HG03025 (cell line): ENCODE results near the gene PRAMEF13.
"Not testable (repeated sequence)": the region's sequence is repeated elsewhere in the genome, so short reads cannot be mapped to it uniquely, and the experiment has no call there.

Source experiments
- ATAC-seq: cut with Tn5 transposase; IDR thresholded peaks from one replicate; pipeline ENCODE4 v1.9.1; 2021; ENCODE audit warnings: mild to moderate bottlenecking, moderate library complexity; ENCODE audit not compliant: unreplicated experiment, low FRiP score

The PRAMEF13 gene

GRCh38 chr1:13201309-13201708 is at the start of gene PRAMEF13:
PRAMEF13 (minus strand) TSS chr1:13201409; CDS start chr1:13199589, 1,820 bp downstream.
- ATAC-seq, result not testable (repeated sequence)

GRCh38 chr1:13247122-13247521 is 45.9 kb upstream of the PRAMEF13 start:
- ATAC-seq, result not testable (repeated sequence)

GRCh38 chr1:13246554-13246871 is 45.3 kb upstream of the PRAMEF13 start:
- not testable (repeated sequence) for ATAC-seq

- ATAC-seq, result not testable (repeated sequence)
Observed at GRCh38 chr1:13245841-13246553, 44.8 kb upstream of the PRAMEF13 start.

- ATAC-seq, result not testable (repeated sequence)
Observed at GRCh38 chr1:13243536-13244263, 42.5 kb upstream of the PRAMEF13 start.

- not testable (repeated sequence) for ATAC-seq
Observed at GRCh38 chr1:13239633-13240032, 38.4 kb upstream of the PRAMEF13 start.

GRCh38 chr1:13237572-13237971 is 36.4 kb upstream of the PRAMEF13 start:
- ATAC-seq, result not testable (repeated sequence)

GRCh38 chr1:13234057-13234456 is 32.8 kb upstream of the PRAMEF13 start:
- ATAC-seq, result not testable (repeated sequence)

GRCh38 chr1:13232056-13232455 is 30.8 kb upstream of the PRAMEF13 start:
- not testable (repeated sequence) for ATAC-seq

GRCh38 chr1:13231061-13231750 is 30.0 kb upstream of the PRAMEF13 start:
- not testable (repeated sequence) for ATAC-seq

GRCh38 chr1:13230601-13231000 is 29.4 kb upstream of the PRAMEF13 start:
- not testable (repeated sequence) for ATAC-seq

GRCh38 chr1:13230096-13230495 is 28.9 kb upstream of the PRAMEF13 start:
- ATAC-seq, result not testable (repeated sequence)

- no peak for ATAC-seq
Observed at GRCh38 chr1:13228343-13228781, 27.2 kb upstream of the PRAMEF13 start.

GRCh38 chr1:13227271-13228055 is 26.3 kb upstream of the PRAMEF13 start:
- ATAC-seq, result not testable (repeated sequence)

- ATAC-seq, result not testable (repeated sequence)
Observed at GRCh38 chr1:13225675-13226204, 24.5 kb upstream of the PRAMEF13 start, which contains the start of gene PRAMEF18. PRAMEF18 (minus strand) TSS chr1:13226154; CDS start chr1:13226106, 48 bp downstream.

GRCh38 chr1:13224480-13225060 is 23.4 kb upstream of the PRAMEF13 start:
- ATAC-seq, result no peak

- not testable (repeated sequence) for ATAC-seq
Observed at GRCh38 chr1:13222788-13223187, 21.6 kb upstream of the PRAMEF13 start.

GRCh38 chr1:13219203-13219602 is 18.0 kb upstream of the PRAMEF13 start:
- ATAC-seq, result not testable (repeated sequence)

- not testable (repeated sequence) for ATAC-seq
Observed at GRCh38 chr1:13216619-13217018, 15.4 kb upstream of the PRAMEF13 start.
